Stomach (tissue), 9 donors: ENCODE data around the gene ARHGAP25. TPM values are rescaled to one million over a fixed set of nuclear protein-coding genes. Genes with fewer than 3 reads are reported as not detected.

Experiments used
- DNase-seq, 2 donors: peaks; one replicate each; pipeline versions ENCODE4 v3.0.0 to v3.0.0-alpha.2; 2013 to 2019
- H3K27ac ChIP-seq, 5 donors: fragments of 200-600 bp in 4 of 5; sonication (generic) in 4 of 5; one replicate each; pipeline ENCODE4 v1.5.1; 2013 to 2019; ENCODE audit warnings: mild to moderate bottlenecking in 1 of 5, moderate library complexity in 1 of 5
- H3K27me3 ChIP-seq, 3 donors: fragments of 200-600 bp; sonication (generic); one replicate each; pipeline ENCODE4 v1.5.1; 2017 to 2019; ENCODE audit warnings: mixed run types in 1 of 3
- H3K36me3 ChIP-seq, 4 donors: fragments of 200-600 bp; sonication (generic); 1 replicate in 3 of 4; 2 replicates in 1 of 4; pipeline ENCODE4 v1.5.1; 2016 to 2019
- H3K4me1 ChIP-seq, 4 donors: fragments of 200-600 bp; sonication (generic); one replicate each; pipeline ENCODE4 v1.5.1; 2016 to 2019
- H3K4me3 ChIP-seq, 4 donors: fragments of 200-600 bp; sonication (generic) in 3 of 4; one replicate each; pipeline ENCODE4 v1.5.1; 2016 to 2019; ENCODE audit warnings: mild to moderate bottlenecking in 1 of 4
- H3K9me3 ChIP-seq, 4 donors: fragments of 200-600 bp; sonication (generic); one replicate each; pipeline ENCODE4 v1.5.1; 2016 to 2019
- EP300 ChIP-seq: sonication (generic); formaldehyde crosslinking; IDR thresholded peaks from one replicate; pipeline ENCODE4 v1.6.1; 2017; ENCODE audit warnings: antibody characterized with exemption
- POLR2A ChIP-seq, 4 donors: fragments of 450-650 bp; IDR thresholded peaks; one replicate each; pipeline ENCODE4 v1.6.1; 2016; ENCODE audit warnings: antibody characterized with exemption in 4 of 4, control low read depth in 2 of 4, mild to moderate bottlenecking in 1 of 4, moderate library complexity in 1 of 4
- POLR2AphosphoS5 ChIP-seq, 3 donors: sonication (generic); formaldehyde crosslinking; IDR thresholded peaks; one replicate each; pipeline ENCODE4 v1.6.1; 2016; ENCODE audit warnings: antibody characterized with exemption in 3 of 3
- WGBS, 5 donors: extraction: QIAGEN DNeasy Blood & Tissue Kit in 3 of 5; methylation state at CpG; one replicate each; pipeline versions ENCODE4 v1.1.5 to v1.1.7; 2013 to 2018; 5-methylcytosine and 5-hydroxymethylcytosine counted together
- intact Hi-C: fragments of 100-400 bp; cut with DNase I; formaldehyde crosslinking; loops from one replicate; pipeline ENCODE4 v1.15.1; 2023; ENCODE audit warnings: low total_unique reads
- polyA plus RNA-seq, 3 donors: library from polyadenylated mRNA; stranded (reverse); fragments of 200-250 nt; gene quantifications; one replicate each; pipeline ENCODE4 v1.2.3, GENCODE V29; 2013
- total RNA-seq, 5 donors: library from RNA; depleted of rRNA; stranded (reverse); fragments of >200 nt; gene quantifications; one replicate each; pipeline versions ENCODE4 v1.1.0 to v1.2.3, GENCODE V29; 2014 to 2016
- TF ChIP-seq, protein P1 (sequence below), 7 experiments: fragments of 450-650 bp in 4 of 7; fragments of 200-600 bp in 3 of 7; sonication (generic) in 3 of 7; IDR thresholded peaks; one replicate each; pipeline ENCODE4 v1.5.1; 2016 to 2019; ENCODE audit warnings: antibody characterized with exemption in 7 of 7, control low read depth in 2 of 7, mild to moderate bottlenecking in 1 of 7
- donor health status: healthy with polysubstance abuse.
- donor health status: Bipolar disorder and iron deficiency.
- donor health status: healthy.

ARHGAP25 gene
- total and polyA plus RNA-seq, 8 donors = 0.29 to 17.1 (median 4.0) TPM; not detected in 1

DNA sequence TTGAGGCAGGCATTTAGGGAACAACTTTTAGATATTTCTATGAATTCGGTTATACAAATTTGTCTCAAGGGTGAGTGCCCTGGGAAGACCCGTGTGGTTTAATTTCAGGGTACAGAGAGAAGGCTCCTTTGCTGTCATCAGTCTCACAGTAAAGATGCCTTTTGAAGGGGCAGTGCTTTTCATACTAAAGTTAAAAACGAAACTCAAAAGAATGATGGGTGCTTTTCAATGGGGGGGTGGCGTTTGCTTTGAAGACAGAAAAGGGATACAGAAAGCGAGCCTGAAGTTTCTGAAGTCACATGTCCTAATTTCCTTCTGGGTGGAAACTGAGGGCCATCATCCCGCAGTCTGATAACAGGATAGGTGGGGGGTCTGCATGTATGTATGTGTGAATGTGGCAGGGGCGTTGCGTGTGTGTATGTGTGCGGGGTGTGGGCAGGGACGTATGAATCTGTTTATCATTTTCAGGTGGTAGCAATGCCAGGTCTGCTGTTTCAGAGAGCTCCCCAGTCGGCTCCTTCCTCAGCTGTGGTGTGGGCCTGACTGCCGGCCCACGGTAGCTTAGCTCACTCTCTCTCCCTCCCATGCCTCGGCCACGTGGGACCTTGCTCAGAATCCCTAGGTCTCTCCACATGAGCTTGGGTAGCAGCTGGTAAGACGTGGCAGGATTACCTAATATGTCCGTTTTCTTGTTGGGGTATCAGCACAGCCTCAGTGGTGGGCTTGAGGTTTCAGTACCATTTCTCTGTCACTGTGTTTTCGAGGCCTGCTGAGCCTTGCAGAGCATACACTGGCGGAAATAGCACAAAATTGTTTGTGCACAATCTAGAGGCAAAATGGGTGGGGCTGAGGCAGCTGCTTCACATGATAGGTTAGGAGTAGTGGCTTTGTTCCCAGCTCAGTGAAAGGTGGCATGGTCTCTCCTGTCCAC is 32.7 kb downstream of the ARHGAP25 start:
- Histone ChIP-seq H3K27me3 (no peaks in the 10 kb centered on the region), H3K9me3 (no peaks in the 10 kb centered on the region), H3K4me1 (peaks cover 15 to 99% (median 43%) of the 10 kb centered on the region in 4 donors), H3K4me3 (no peak overlapping the region), H3K27ac (peak overlapping the region; percentile 41 to 80 (median 70)), H3K36me3 (no peaks in the 10 kb centered on the region)
- DNase-seq = peak in 1 of 2 donors; percentile 38
- TF ChIP-seq EP300 = no peak
- TF ChIP-seq POLR2AphosphoS5 (IDR thresholded peaks at IDR 0.05) = no peak
- no peak for TF ChIP-seq POLR2A (IDR thresholded peaks at IDR 0.05)
- TF ChIP-seq, protein P1, sequence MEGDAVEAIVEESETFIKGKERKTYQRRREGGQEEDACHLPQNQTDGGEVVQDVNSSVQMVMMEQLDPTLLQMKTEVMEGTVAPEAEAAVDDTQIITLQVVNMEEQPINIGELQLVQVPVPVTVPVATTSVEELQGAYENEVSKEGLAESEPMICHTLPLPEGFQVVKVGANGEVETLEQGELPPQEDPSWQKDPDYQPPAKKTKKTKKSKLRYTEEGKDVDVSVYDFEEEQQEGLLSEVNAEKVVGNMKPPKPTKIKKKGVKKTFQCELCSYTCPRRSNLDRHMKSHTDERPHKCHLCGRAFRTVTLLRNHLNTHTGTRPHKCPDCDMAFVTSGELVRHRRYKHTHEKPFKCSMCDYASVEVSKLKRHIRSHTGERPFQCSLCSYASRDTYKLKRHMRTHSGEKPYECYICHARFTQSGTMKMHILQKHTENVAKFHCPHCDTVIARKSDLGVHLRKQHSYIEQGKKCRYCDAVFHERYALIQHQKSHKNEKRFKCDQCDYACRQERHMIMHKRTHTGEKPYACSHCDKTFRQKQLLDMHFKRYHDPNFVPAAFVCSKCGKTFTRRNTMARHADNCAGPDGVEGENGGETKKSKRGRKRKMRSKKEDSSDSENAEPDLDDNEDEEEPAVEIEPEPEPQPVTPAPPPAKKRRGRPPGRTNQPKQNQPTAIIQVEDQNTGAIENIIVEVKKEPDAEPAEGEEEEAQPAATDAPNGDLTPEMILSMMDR (IDR thresholded peaks at IDR 0.05) = no peak
- intact Hi-C loops = no loop called here
- WGBS, 5 donors = 73 to 84% (median 77%) methylated on average over 19 of the region's 19 CpGs

DNA sequence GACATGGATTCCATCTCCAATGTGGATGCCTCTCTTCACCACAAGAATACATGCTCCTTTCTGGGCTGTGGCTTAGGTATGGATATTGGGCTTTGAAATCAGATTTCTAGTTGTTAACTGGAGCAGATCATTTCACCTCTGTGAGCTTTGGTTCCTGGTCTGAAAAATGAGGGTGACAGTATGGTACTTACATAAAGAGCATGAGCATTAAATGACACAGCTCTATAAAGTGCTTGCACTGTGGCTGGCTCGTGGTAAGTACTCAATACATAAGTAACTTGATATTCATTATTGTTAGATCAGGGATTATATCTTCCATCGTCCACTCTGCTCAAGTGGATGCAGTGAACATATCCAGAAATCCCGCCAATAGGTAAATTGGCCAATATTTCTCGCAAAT is 33.4 kb downstream of the ARHGAP25 start:
- 74 to 89% (median 81%) methylated on average over 4 of the region's 4 CpGs for WGBS, 5 donors

DNA sequence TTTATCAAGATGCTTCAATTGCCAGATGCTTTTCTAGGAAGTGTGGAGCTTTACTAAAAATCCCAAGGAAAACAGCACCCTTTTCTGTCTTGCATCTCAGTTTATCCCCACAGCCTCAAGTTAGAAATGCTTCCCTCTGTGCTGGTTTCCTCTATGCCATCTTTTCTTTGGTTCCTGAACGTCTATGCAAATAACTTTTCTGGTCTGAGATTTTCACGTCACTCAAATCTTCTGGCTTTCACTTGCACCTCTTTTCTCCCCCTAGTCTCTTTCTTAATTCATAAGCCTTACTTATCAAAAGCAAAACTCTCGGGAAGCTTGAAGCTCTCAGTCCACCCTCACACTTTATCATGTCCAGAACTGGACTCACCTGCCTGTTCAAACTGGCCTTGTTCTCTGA is 33.9 kb downstream of the ARHGAP25 start:
- WGBS, 5 donors = 76 to 85% (median 78%) methylated on average over 3 of the region's 3 CpGs
- Histone ChIP-seq H3K9me3 (no peaks in the 10 kb centered on the region), H3K36me3 (no peaks in the 10 kb centered on the region), H3K4me1 (peaks cover 15 to 91% (median 43%) of the 10 kb centered on the region in 4 donors), H3K27ac (peak overlapping the region in 4 of 5 donors; percentile 60 to 80 (median 72)), H3K27me3 (no peaks in the 10 kb centered on the region), H3K4me3 (no peak overlapping the region)
- no peak for TF ChIP-seq POLR2A (IDR thresholded peaks at IDR 0.05)
- TF ChIP-seq, protein P1 (IDR thresholded peaks at IDR 0.05) = no peak
- TF ChIP-seq POLR2AphosphoS5 (IDR thresholded peaks at IDR 0.05) = no peak
- TF ChIP-seq EP300 = no peak
- intact Hi-C loops = no loop called here
- no peak for DNase-seq

More for the DNA sequence above, 33.4 kb downstream of the ARHGAP25 start:
- intact Hi-C loops = no loop called here
- Histone ChIP-seq H3K36me3 (no peaks in the 10 kb centered on the region), H3K9me3 (no peaks in the 10 kb centered on the region), H3K4me1 (peaks cover 15 to 95% (median 43%) of the 10 kb centered on the region in 4 donors), H3K4me3 (no peak overlapping the region), H3K27me3 (no peaks in the 10 kb centered on the region), H3K27ac (peak overlapping the region in 4 of 5 donors; percentile 60 to 80 (median 72))
- DNase-seq = no peak
- TF ChIP-seq EP300 = no peak
- TF ChIP-seq, protein P1 (IDR thresholded peaks at IDR 0.05) = no peak
- no peak for TF ChIP-seq POLR2A (IDR thresholded peaks at IDR 0.05)
- no peak for TF ChIP-seq POLR2AphosphoS5 (IDR thresholded peaks at IDR 0.05)

DNA sequence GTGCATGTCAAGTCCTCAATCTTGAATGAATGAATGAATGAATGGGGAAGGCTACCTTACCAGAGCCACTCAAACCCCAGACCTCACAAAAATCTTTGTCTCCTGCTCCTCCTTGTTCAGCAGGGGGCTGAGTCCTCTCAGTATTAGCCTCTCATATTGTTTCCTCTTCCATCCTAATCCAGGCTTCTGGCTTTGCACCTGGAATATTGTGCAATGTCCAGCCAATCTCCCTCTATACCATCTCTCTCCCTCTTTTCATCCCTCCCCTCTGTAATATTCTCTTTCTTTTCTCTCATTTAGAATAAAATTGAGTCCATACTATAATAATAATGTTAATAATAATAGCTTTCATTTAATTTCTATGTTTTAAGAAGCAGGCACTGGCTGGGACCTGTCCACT is 34.3 kb downstream of the ARHGAP25 start:
- Histone ChIP-seq H3K36me3 (no peaks in the 10 kb centered on the region), H3K4me1 (peaks cover 15 to 91% (median 44%) of the 10 kb centered on the region in 4 donors), H3K27me3 (no peaks in the 10 kb centered on the region), H3K9me3 (no peaks in the 10 kb centered on the region), H3K4me3 (no peak overlapping the region), H3K27ac (peak overlapping the region in 4 of 5 donors; percentile 56 to 80 (median 72))
- TF ChIP-seq POLR2A (IDR thresholded peaks at IDR 0.05) = no peak
- TF ChIP-seq, protein P1 (IDR thresholded peaks at IDR 0.05) = no peak
- TF ChIP-seq EP300 = no peak
- no peak for TF ChIP-seq POLR2AphosphoS5 (IDR thresholded peaks at IDR 0.05)
- no peak for DNase-seq
- intact Hi-C loops = no loop called here
